ENCODE measurements around the gene TST. TPM values are rescaled to one million over a fixed set of nuclear protein-coding genes. Genes with fewer than 3 reads are reported as not detected.

TST gene
- total RNA-seq, 1 experiment from 2014 or later, result 16.2 TPM

- TF ChIP-seq CTCF (IDR thresholded peaks at IDR 0.05; ENCODE audit: unreplicated experiment), result no peak
- Mint-ChIP-seq H3K27ac (ENCODE audit: low read depth, unreplicated experiment) (no peak overlapping the region), H3K36me3 (ENCODE audit: insufficient read depth, unreplicated experiment) (no peaks in the 10 kb centered on the region), H3K27me3 (ENCODE audit: insufficient read depth, unreplicated experiment) (no peaks in the 10 kb centered on the region), H3K4me1 (ENCODE audit: insufficient read depth, unreplicated experiment) (peaks cover 23% of the 10 kb centered on the region), H3K4me3 (ENCODE audit: unreplicated experiment) (no peak overlapping the region), H3K9me3 (ENCODE audit: unreplicated experiment) (no peaks in the 10 kb centered on the region)
- ChIA-PET POLR2A (interaction anchor here (1.1 kb wide), 1 partner anchor 16 kb away, joined by 7 read pairs; no protein-coding TSS in a partner anchor), CTCF (interaction anchor here (0.8 to 2.7 kb wide), 3 partner anchors 8 to 179 kb away, joined by 6 to 15 read pairs (median 9); no protein-coding TSS in a partner anchor)
- DNase-seq (ENCODE audit: unreplicated experiment), result no peak
- intact Hi-C loops (cut with micrococcal nuclease), result no loop called here
- no TSS peak for BruUV-seq (replicated peaks)
Measured at GRCh38 chr22:37036655-37037377, 17.6 kb upstream of the TST start.

- Mint-ChIP-seq H3K4me1 (ENCODE audit: insufficient read depth, unreplicated experiment) (peaks cover 17% of the 10 kb centered on the region), H3K9me3 (ENCODE audit: unreplicated experiment) (no peaks in the 10 kb centered on the region), H3K27ac (ENCODE audit: low read depth, unreplicated experiment) (peak overlapping the region; percentile 78), H3K27me3 (ENCODE audit: insufficient read depth, unreplicated experiment) (no peaks in the 10 kb centered on the region), H3K36me3 (ENCODE audit: insufficient read depth, unreplicated experiment) (peaks cover 13% of the 10 kb centered on the region), H3K4me3 (ENCODE audit: unreplicated experiment) (no peak overlapping the region)
- no TSS peak for BruUV-seq (replicated peaks)
- CTCF ChIA-PET, result interaction anchor here (0.6 to 3.2 kb wide), 4 partner anchors 10 to 439 kb away, joined by 3 to 24 read pairs (median 10); no protein-coding TSS in a partner anchor
- POLR2A ChIA-PET, result interaction anchor here (0.6 to 5.4 kb wide), 4 partner anchors 10 to 150 kb away, joined by 3 to 95 read pairs (median 10); partner anchors contain the start of genes KCTD17, MPST and TST
- no peak for TF ChIP-seq CTCF (IDR thresholded peaks at IDR 0.05; ENCODE audit: unreplicated experiment)
- no peak for DNase-seq (ENCODE audit: unreplicated experiment)
- intact Hi-C loops (cut with micrococcal nuclease), result no loop called here
Measured at GRCh38 chr22:37033605-37034430, 14.6 kb upstream of the TST start.

GRCh38 chr22:37032535-37033460 lies 13.6 kb upstream of the TST start:
- Mint-ChIP-seq H3K36me3 (ENCODE audit: insufficient read depth, unreplicated experiment) (peaks cover 16% of the 10 kb centered on the region), H3K27me3 (ENCODE audit: insufficient read depth, unreplicated experiment) (no peaks in the 10 kb centered on the region), H3K9me3 (ENCODE audit: unreplicated experiment) (no peaks in the 10 kb centered on the region), H3K27ac (ENCODE audit: low read depth, unreplicated experiment) (peak overlapping the region; percentile 78), H3K4me1 (ENCODE audit: insufficient read depth, unreplicated experiment) (peaks cover 17% of the 10 kb centered on the region), H3K4me3 (ENCODE audit: unreplicated experiment) (peak overlapping the region; percentile 33)
- ChIA-PET CTCF (interaction anchor here (0.5 to 3.3 kb wide), 12 partner anchors 11 to 1015 kb away, joined by 3 to 24 read pairs (median 4); partner anchors contain the start of genes MPST and TST), POLR2A (interaction anchor here (0.6 to 5.4 kb wide), 14 partner anchors 8 to 531 kb away, joined by 3 to 95 read pairs (median 4); partner anchors contain the start of genes IFT27, KCTD17, MPST and TST)
- BruUV-seq (replicated peaks), result no TSS peak
- DNase-seq (ENCODE audit: unreplicated experiment), result peak; percentile 96
- TF ChIP-seq CTCF (IDR thresholded peaks at IDR 0.05; ENCODE audit: unreplicated experiment), result no peak
- intact Hi-C loops (cut with micrococcal nuclease), result no loop called here

Measured in MCF 10A (cell line).